Cardiac fibroblast (primary cell): ENCODE results near the gene HPSE2.

Source experiments
- DNase-seq, 2 donors: peaks; one replicate each; pipeline versions ENCODE4 v3.0.0 to v3.0.0-alpha.2; 2010; ENCODE audit warnings: low read depth in 2 of 2
- H3K4me3 ChIP-seq, 2 donors: replicated peaks in 1 of 2; 1 replicate in 1 of 2; 2 replicates in 1 of 2; pipeline ENCODE4 v1.5.1; 2011; ENCODE audit warnings: low read depth in 2 of 2, low read length in 2 of 2, mild to moderate bottlenecking in 2 of 2, moderate library complexity in 1 of 2
- TF ChIP-seq, protein P1 (sequence below): IDR thresholded peaks from one replicate; pipeline ENCODE4 v1.5.1; 2011; ENCODE audit warnings: low read depth, mild to moderate bottlenecking, low read length, inconsistent platforms

HPSE2 gene

DNA sequence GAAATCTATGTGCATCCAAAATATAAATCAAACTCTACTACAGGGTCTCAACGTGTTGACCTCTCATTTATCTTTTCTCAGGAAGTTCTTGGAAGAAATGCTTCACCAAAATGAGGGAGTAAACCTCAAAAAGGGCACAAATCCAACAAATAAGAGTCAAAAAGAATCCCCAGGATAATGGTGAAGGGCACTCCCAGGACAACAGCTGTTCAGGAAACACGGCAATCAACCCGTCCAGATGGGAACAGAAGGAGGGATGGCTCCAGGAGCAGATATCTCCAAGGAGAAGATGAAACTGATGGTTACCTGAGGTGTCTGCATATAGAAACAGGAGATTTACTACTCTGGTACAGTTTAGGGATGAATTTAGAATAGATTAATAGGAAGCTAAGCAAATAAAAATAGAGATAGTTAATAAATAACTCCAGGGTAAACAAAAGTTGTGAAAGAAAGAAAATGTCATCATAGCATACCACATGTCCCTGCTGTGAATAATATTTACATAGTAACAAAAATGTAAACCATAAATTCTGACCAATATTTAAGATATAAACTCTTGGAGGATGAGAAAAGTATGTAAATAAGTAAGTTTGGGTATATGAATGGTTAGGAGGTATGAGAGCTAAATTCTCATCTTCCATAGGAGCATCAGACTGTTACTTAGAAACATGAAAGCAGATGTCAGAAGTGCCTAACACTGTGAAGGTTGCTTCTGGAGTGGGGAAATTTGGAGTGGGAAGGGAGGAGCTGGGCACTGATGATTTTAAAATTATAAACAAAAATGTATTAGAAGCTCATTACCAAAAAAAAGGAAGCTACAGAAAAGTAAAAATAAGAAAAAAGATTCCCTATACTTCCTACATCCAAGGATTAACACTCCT, 551.4 kb downstream of the HPSE2 start:
- no peak overlapping the region for H3K4me3 ChIP-seq
- no peak for DNase-seq
- TF ChIP-seq, protein P1, sequence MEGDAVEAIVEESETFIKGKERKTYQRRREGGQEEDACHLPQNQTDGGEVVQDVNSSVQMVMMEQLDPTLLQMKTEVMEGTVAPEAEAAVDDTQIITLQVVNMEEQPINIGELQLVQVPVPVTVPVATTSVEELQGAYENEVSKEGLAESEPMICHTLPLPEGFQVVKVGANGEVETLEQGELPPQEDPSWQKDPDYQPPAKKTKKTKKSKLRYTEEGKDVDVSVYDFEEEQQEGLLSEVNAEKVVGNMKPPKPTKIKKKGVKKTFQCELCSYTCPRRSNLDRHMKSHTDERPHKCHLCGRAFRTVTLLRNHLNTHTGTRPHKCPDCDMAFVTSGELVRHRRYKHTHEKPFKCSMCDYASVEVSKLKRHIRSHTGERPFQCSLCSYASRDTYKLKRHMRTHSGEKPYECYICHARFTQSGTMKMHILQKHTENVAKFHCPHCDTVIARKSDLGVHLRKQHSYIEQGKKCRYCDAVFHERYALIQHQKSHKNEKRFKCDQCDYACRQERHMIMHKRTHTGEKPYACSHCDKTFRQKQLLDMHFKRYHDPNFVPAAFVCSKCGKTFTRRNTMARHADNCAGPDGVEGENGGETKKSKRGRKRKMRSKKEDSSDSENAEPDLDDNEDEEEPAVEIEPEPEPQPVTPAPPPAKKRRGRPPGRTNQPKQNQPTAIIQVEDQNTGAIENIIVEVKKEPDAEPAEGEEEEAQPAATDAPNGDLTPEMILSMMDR: no peak

DNA sequence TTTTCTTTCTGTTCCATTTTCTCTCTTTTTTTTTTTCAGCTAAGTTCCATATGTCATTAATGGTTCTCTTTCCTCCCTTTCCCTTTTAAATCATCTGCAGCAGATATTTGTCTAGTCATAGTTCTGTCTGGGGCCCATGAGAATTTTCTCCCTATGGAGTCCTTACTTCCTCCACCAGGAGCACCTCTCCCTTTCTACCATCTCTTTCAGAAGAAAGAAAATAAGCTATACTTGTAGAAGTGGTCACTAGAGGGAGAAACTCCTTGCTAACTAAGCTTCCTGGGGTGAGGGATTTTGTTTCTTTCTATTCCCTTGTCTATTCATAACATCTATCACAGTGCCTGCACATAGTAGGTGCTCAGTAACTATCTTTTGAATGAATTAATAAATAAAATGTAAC, 558.8 kb downstream of the HPSE2 start:
- TF ChIP-seq, protein P1: no peak
- no peak overlapping the region for H3K4me3 ChIP-seq
- DNase-seq: no peak

DNA sequence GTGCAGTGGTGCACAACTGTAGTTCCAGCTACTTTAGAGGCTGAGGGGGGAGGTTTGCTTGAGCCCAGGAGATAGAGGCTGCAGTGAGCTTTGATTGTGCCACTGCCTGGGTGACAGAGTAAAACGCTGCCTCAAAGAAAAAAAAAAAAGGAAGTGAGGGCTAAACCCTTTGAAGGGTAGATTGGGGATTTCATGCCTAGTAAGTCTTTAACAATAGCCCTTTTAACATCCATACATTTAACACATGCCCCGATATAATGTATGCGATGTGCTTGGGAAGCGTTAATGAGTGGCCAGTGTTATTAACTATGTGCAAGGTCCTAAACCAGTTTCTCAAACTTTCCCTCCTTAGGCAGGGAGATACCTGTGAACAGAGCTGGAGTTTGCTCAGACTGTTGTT, 559.8 kb downstream of the HPSE2 start:
- TF ChIP-seq, protein P1: no peak
- DNase-seq: no peak
- no peak overlapping the region for H3K4me3 ChIP-seq

DNA sequence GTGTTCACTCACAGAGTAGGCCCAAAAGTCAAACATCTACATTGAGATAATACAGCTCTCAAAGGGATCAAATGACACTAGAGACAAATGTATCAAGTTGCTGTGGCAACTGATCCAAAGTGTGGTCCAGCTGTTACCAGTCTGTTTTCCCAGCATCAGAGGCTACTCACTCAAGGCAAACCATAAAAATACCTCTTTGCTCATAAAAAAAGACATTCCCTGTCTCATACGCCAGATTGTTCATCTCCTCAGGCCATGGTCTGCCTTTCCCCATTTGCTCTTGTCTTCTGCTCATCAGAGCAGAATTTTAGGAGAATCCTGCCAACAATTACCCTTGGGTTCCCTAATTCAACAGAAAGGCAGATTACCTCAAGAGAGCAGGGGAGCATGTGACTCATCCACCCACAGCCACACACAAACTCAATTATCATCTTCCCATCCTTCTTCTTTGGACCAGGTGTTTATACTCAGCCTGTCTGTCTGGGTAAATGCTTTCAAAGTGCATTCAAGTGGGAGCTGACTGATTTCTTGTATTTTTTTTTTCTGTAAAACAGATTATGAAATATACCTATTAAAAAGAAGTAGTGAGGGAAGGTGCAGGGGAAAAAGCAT, 562.4 kb downstream of the HPSE2 start:
- TF ChIP-seq, protein P1: no peak
- H3K4me3 ChIP-seq: no peak overlapping the region
- DNase-seq: no peak

DNA sequence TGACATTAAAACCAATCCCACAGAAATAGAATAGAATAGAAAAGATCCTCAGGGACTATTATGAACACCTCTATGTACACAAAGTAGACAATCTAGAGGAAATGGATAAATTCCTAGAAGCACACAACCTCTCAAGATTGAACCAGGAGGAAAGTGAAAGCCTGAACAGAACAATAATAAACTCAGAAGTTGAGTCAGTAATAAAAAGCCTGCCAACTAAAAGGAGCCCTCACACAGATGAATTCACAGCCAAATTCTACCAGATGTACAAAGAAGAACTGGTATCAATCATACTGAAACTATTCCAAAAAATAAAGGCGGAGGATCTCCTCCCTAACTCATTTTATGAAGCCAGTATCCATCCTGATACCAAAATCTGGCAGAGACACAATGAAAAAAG, 568.6 kb downstream of the HPSE2 start:
- TF ChIP-seq, protein P1: no peak
- no peak overlapping the region for H3K4me3 ChIP-seq
- DNase-seq: no peak

DNA sequence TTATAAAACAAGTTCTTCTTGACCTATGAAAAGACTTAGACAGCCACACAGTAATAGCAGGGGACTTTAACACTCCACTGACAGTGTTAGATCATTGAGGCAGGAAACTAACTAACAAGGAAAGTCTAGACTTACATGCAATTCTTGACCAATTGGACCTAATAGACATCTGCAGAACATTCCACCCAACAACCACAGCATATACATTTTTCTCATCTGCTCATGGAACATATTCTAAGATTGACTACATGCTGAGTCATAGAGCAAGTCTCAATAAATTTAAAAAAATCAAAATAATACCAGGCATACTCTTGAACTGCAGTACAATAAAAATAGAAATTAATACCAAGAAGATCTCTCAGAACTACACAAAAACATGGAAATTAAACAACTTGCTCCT, 569.4 kb downstream of the HPSE2 start:
- TF ChIP-seq, protein P1: no peak
- no peak overlapping the region for H3K4me3 ChIP-seq
- DNase-seq: no peak
